ENCODE data around the gene DENND5A.
A peak's percentile ranks its signal among the peaks of the same experiment; 100 is the strongest.

DENND5A gene

DNA sequence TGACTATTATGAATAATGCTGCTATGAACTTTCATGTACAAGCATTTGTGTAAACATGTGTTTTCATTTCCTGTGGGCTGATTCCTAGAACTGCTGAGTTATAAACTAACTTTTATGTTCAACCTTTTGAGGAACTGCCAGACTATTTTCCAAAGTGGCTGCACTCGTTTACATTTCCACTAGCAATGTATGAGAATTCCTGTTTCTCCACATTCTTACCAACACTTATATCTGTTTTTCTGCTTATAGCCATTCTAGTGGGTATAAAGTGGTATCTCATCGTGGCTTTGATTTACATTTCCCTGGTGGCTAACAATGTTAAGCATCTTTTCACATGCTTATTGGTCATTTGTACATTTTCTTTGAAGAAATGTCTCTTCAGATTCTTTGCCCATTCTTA lies 138.5 kb downstream of the DENND5A start:
- in situ Hi-C loops (cut with HindIII; ENCODE audit: low sequenced_read_pairs) = no loop called here
- no peak for DNase-seq (ENCODE audit: low read depth, low spot score)
- no peak for TF ChIP-seq CTCF (IDR thresholded peaks at IDR 0.05; ENCODE audit: low read depth, low read length)
- H3K4me3 ChIP-seq (ENCODE audit: low read depth, low read length) = no peak overlapping the region

DNA sequence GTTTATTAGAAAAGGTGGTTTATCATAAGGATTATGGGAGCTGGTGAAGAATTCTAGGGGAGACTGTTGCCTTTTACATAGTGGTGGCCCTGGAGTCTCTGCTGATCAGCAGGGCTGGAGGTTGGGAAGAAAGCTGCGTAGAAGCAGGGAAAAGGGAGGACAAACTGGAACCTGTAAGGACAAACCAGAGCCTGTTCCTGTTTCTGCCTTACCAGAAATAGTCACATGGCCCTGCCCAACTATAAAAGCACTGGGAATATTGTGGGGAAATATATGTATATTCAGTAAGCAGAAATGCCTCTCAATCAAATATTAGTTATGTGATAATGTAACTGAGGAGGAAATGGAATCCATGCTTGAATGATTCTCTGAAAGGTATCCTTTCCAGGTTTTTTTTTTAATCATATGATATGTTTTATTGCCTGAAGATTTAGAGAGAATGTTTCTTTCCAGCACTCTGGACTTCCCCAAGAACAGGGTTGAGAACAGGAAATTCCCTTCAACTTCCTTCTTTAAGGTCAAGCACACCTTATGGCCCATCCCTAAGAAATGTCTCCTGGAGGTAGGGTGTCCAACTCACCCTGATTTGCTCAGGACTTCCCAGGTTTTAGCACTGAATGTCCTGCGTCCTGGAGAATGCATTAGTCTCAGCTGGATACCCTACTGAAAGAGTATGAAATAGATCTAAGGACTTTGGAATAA lies 139.8 kb downstream of the DENND5A start:
- no peak overlapping the region for H3K4me3 ChIP-seq (ENCODE audit: low read depth, low read length)
- in situ Hi-C loops (cut with HindIII; ENCODE audit: low sequenced_read_pairs) = no loop called here
- DNase-seq (ENCODE audit: low read depth, low spot score) = no peak
- no peak for TF ChIP-seq CTCF (IDR thresholded peaks at IDR 0.05; ENCODE audit: low read depth, low read length)

DNA sequence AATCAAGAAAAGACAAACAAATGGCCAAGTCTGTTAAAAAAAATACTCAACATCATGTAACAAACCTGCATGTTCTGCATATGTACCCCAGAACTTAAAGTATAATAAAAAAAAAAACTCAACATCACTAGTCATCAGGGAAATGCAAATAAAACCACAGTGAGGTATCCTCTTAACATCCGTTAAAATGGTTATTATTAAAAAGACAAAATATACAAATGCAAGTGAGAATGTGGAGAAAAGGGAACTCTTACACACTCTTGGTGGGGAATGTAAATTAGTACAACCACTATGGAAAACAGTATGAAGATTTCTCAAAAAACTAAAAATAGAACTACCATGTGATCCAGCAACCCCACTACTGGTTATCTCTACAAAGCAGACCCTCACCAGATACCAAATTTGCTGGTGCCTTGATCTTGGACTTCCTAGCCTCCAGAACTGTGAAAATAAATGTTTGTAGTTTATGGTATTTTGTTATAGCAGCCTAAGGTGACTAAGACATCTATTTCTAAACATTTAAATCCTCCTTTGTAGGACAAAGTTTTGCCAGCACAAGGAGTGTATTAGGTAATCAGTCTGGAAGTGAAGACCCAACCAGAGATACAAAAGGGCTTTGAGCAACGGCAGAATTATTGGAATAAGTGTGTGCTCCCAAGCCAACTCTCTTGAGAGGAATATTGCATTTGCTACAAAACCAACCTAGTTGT lies 141.4 kb downstream of the DENND5A start:
- no peak for TF ChIP-seq CTCF (IDR thresholded peaks at IDR 0.05; ENCODE audit: low read depth, low read length)
- H3K4me3 ChIP-seq (ENCODE audit: low read depth, low read length) = no peak overlapping the region
- no peak for DNase-seq (ENCODE audit: low read depth, low spot score)
- in situ Hi-C loops (cut with HindIII; ENCODE audit: low sequenced_read_pairs) = no loop called here

- TF ChIP-seq CTCF (IDR thresholded peaks at IDR 0.05; ENCODE audit: low read depth, low read length) = no peak
- no peak for DNase-seq (ENCODE audit: low read depth, low spot score)
- in situ Hi-C loops (cut with HindIII; ENCODE audit: low sequenced_read_pairs) = no loop called here
Observed at GRCh38 chr11:9121469-9121796, 143.7 kb downstream of the DENND5A start.

GRCh38 chr11:9120664-9121468 lies 144.3 kb downstream of the DENND5A start:
- in situ Hi-C loops (cut with HindIII; ENCODE audit: low sequenced_read_pairs) = no loop called here
- peak; percentile 27 for TF ChIP-seq CTCF (IDR thresholded peaks at IDR 0.05; ENCODE audit: low read depth, low read length)
- no peak for DNase-seq (ENCODE audit: low read depth, low spot score)
- no peak overlapping the region for H3K4me3 ChIP-seq (ENCODE audit: low read depth, low read length)

More at GRCh38 chr11:9121469-9121796, 143.7 kb downstream of the DENND5A start:
- no peak overlapping the region for H3K4me3 ChIP-seq (ENCODE audit: low read depth, low read length)

DNA sequence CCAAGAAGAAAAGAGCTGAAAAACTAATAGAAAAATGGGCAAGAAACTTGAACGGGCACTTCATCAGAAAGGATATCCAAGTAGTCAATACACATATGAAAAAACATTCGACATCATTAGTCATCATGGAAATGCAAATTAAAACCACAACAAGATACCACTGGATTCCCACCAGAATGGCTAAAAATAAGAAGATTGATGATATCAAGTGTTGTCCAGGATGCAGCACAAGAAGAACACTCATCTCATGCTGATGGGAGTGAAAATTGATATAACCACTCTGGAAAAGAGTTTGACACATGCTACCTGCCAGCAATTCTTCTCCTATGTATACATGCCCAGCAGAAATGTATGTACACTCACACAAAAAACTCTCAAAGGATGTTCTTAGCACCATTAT lies 146.9 kb downstream of the DENND5A start:
- no peak overlapping the region for H3K4me3 ChIP-seq (ENCODE audit: low read depth, low read length)
- in situ Hi-C loops (cut with HindIII; ENCODE audit: low sequenced_read_pairs) = no loop called here
- no peak for DNase-seq (ENCODE audit: low read depth, low spot score)
- TF ChIP-seq CTCF (IDR thresholded peaks at IDR 0.05; ENCODE audit: low read depth, low read length) = no peak

Data from astrocyte of the spinal cord (primary cell).